A673 (cell line): ENCODE measurements around the gene ACAP2.

Source experiments
- EZH2 ChIP-seq: fragments of 200-600 bp; sonication (generic); IDR thresholded peaks from 2 replicates; pipeline ENCODE4 v1.6.1; 2017; ENCODE audit warnings: borderline replicate concordance, low read depth, mild to moderate bottlenecking, mixed read lengths, antibody characterized with exemption, low read length; ENCODE audit not compliant: poor library complexity, severe bottlenecking
- TF ChIP-seq, protein P1 (sequence below): fragments of 300-800, 200-600 bp; sonication (generic); conservative IDR thresholded peaks from 2 replicates; pipeline ENCODE4 v1.5.1; 2017; ENCODE audit warnings: low read depth, mild to moderate bottlenecking, antibody characterized with exemption, low read length, moderate library complexity, mixed read lengths

DNA sequence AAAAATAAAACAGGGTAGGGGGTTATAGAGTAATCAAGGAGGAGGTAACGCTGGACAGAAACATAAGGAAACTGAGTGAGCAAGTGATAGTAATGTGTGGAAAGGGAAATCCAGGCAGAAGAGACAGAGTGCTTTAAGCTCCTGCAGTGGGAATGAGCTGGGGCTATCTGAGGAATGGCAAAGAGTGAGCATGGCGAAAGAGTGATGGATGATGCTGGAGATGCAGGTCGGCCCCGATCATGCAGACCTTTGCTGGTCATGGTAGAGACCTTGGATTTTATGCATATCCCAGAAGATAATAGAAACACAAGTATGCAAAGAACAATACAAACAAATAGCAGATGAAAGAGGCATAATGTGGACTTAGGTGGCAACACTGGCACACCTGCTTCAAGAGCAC is 26.0 kb upstream of the ACAP2 start:
- TF ChIP-seq, protein P1, sequence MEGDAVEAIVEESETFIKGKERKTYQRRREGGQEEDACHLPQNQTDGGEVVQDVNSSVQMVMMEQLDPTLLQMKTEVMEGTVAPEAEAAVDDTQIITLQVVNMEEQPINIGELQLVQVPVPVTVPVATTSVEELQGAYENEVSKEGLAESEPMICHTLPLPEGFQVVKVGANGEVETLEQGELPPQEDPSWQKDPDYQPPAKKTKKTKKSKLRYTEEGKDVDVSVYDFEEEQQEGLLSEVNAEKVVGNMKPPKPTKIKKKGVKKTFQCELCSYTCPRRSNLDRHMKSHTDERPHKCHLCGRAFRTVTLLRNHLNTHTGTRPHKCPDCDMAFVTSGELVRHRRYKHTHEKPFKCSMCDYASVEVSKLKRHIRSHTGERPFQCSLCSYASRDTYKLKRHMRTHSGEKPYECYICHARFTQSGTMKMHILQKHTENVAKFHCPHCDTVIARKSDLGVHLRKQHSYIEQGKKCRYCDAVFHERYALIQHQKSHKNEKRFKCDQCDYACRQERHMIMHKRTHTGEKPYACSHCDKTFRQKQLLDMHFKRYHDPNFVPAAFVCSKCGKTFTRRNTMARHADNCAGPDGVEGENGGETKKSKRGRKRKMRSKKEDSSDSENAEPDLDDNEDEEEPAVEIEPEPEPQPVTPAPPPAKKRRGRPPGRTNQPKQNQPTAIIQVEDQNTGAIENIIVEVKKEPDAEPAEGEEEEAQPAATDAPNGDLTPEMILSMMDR, result no peak
- no peak for TF ChIP-seq EZH2
